WERI-Rb-1 (cell line): ENCODE results near the gene SPINK6.

ENCODE experiments used
- DNase-seq: peaks from one replicate; pipeline ENCODE4 v3.0.0-alpha.2; 2020
- H3K27ac ChIP-seq: fragments of 250-450 bp; sonication (Bioruptor Pico); 2 replicates; pipeline ENCODE4 v1.5.1; 2020; ENCODE audit warnings: mild to moderate bottlenecking, moderate library complexity
- H3K27me3 ChIP-seq: fragments of 250-450 bp; sonication (Bioruptor Pico); 2 replicates; pipeline ENCODE4 v1.5.1; 2021; ENCODE audit warnings: mild to moderate bottlenecking, low read depth, moderate library complexity; ENCODE audit not compliant: insufficient read depth, severe bottlenecking
- H3K36me3 ChIP-seq: fragments of 250-450 bp; sonication (Bioruptor Pico); 2 replicates; pipeline ENCODE4 v1.5.1; 2020; ENCODE audit warnings: mild to moderate bottlenecking, moderate library complexity
- H3K4me3 ChIP-seq: 2 replicates; pipeline ENCODE4 v1.5.1; 2011; ENCODE audit warnings: low read depth, mild to moderate bottlenecking, control low read depth, low read length
- H3K9me3 ChIP-seq: fragments of 250-450 bp; sonication (Bioruptor Pico); 2 replicates; pipeline ENCODE4 v1.5.1; 2021; ENCODE audit warnings: mild to moderate bottlenecking, moderate library complexity; ENCODE audit not compliant: severe bottlenecking
- TF ChIP-seq, protein P1 (sequence below): IDR thresholded peaks from 2 replicates; pipeline ENCODE4 v1.5.1; 2011; ENCODE audit warnings: low read depth, mild to moderate bottlenecking, control low read depth, inconsistent platforms, low read length

Gene SPINK6

DNA sequence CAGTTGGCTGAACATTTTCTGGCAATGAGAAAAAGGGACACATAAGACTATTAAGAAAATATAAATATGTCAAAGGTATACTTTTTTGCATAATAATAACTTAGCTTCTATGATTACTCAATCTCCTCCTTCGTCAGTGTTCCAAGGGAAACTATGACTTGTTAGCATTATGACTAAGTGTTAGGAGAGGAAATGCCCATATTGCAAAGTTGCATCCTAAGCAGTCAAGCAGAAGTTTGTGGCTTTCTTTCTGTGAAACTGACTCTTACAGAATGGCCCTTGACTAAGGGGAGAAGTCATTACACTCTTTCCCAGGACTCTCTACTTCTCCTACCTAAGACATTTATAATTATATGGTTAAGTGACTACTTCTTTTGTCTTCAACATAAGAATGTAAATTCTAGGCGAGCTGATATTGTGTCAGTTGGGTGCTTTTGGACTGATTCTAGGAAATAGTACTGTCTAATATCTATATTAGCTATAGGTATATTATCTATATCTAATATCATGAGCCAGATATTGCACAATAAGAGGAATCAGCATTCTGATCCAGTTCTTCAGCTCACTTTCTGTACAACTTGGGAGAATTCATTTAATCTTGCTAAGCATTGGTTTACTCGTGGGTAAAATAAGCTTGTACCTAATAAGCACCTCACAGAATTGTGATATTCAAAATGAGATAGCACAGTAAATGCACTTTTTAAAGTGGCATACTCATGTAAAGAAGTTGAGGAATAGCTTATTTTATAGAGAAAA lies 16.4 kb upstream of the SPINK6 start:
- Histone ChIP-seq H3K27ac (no peak overlapping the region), H3K9me3 (no peaks in the 10 kb centered on the region), H3K27me3 (no peaks in the 10 kb centered on the region), H3K4me3 (no peak overlapping the region), H3K36me3 (no peaks in the 10 kb centered on the region)
- TF ChIP-seq, protein P1, sequence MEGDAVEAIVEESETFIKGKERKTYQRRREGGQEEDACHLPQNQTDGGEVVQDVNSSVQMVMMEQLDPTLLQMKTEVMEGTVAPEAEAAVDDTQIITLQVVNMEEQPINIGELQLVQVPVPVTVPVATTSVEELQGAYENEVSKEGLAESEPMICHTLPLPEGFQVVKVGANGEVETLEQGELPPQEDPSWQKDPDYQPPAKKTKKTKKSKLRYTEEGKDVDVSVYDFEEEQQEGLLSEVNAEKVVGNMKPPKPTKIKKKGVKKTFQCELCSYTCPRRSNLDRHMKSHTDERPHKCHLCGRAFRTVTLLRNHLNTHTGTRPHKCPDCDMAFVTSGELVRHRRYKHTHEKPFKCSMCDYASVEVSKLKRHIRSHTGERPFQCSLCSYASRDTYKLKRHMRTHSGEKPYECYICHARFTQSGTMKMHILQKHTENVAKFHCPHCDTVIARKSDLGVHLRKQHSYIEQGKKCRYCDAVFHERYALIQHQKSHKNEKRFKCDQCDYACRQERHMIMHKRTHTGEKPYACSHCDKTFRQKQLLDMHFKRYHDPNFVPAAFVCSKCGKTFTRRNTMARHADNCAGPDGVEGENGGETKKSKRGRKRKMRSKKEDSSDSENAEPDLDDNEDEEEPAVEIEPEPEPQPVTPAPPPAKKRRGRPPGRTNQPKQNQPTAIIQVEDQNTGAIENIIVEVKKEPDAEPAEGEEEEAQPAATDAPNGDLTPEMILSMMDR: no peak
- DNase-seq: no peak

DNA sequence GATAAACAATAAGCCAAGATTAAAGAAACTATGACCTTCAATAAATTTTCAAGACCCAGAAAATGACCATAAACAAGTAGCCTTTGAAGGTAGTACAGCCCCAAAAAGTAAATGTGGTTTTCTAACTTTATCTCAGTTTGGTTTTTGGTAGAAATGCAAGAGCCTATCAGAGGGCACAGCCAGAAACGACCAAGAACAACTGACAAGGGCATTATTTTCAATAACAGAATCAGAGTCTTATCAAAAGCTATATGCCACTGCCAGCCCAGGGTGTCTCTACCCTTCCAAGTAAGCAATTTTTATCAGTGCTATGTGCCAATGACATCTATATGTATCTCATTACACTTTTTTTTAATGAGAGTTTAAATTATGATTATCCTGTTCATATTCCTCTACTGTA lies 11.8 kb upstream of the SPINK6 start:
- no peaks in the 10 kb centered on the region for H3K36me3 ChIP-seq
- no peaks in the 10 kb centered on the region for H3K9me3 ChIP-seq
- TF ChIP-seq, protein P1: no peak
- H3K27ac ChIP-seq: no peak overlapping the region
- H3K4me3 ChIP-seq: no peak overlapping the region
- H3K27me3 ChIP-seq: no peaks in the 10 kb centered on the region
- no peak for DNase-seq

DNA sequence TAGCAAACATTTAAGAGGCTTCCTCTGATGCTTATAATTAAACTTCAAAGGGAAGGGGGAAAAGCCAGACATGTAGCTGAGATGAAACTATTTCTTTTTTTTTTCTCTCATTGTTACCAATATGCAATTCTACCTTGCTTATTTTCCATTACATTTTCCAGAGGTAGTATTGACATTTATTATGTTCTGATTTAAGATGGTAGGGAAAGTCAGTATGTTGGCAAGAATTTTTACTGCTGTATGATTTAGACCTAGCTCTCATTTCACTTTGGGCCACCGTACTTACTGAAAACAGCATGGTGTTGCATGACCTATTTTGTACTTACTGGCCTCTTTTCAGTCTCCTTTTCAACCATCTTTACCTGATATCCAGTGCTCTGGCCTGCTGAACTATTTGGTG lies 9.6 kb upstream of the SPINK6 start:
- TF ChIP-seq, protein P1: no peak
- Histone ChIP-seq H3K9me3 (no peaks in the 10 kb centered on the region), H3K4me3 (no peak overlapping the region), H3K27ac (no peak overlapping the region), H3K27me3 (no peaks in the 10 kb centered on the region), H3K36me3 (no peaks in the 10 kb centered on the region)
- no peak for DNase-seq

DNA sequence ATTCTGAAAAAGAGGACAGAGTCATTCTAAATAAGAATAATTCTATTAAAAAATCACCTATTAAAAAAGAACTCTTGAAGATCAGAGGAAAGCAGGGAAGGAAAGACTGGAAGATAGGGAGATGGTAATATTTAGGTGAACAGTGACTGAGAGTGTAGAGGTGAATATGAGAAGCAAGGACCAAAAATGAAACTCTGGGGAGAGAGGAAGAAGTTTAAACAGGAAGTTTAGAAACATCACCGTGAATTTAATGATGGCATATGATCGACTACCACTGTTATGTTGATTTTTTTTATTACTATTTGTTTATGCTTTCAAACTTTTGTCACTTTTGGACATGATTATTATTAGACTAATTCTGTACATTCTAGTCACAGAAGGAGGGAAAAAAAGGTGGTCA lies 1.7 kb upstream of the SPINK6 start:
- DNase-seq: no peak
- Histone ChIP-seq H3K4me3 (no peak overlapping the region), H3K27ac (no peak overlapping the region), H3K36me3 (no peaks in the 10 kb centered on the region), H3K9me3 (no peaks in the 10 kb centered on the region), H3K27me3 (no peaks in the 10 kb centered on the region)
- TF ChIP-seq, protein P1: no peak

DNA sequence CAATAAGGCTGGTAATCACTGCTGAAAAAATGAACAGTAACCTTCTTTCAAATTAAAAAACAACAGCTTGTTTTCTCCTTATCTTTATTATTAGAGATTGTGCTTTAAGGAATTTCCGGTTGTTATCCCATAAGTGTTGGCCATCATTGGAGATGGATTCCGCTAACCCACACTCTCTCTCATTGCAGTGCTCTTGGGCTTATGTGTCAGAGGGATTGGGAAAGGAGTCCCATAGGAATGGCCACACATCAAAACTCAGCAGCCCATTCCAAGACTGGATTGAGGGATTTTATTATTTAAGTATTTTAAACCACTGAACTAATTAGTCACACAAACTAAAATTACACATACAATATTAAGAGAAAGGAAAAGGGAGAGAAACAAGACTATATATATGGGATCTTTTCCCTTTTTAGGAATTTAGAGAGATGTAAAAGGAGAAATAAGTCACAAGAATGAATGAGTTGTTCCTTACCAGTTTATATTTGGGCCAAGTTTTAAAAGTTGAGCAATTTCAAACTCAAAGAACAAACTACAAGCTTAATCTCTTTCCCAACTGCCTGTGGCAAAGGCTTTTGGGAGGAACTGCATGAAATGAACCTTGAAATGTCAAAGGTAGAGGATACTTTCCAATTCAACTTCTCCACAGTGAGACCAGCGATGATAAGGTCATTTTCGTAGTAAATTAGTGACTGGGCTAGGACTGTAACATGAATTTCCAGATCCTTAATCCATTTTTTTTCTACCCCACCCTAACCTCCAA lies 2.4 kb downstream of the SPINK6 start:
- Histone ChIP-seq H3K27ac (no peak overlapping the region), H3K9me3 (no peaks in the 10 kb centered on the region), H3K4me3 (no peak overlapping the region), H3K27me3 (no peaks in the 10 kb centered on the region), H3K36me3 (no peaks in the 10 kb centered on the region)
- TF ChIP-seq, protein P1: no peak
- no peak for DNase-seq
